ENCODE measurements around the gene SELPLG. TPM values are rescaled to one million over a fixed set of nuclear protein-coding genes. Genes with fewer than 3 reads are reported as not detected.

Gene SELPLG
- total and polyA plus RNA-seq, 2 of the 4 experiments (the other 2 are of a cell fraction): 3.2 to 10.8 TPM

GRCh38 chr12:108622421-108622820, 11.3 kb downstream of the SELPLG start:
- in situ Hi-C loops (cut with MboI; ENCODE audit: low sequenced_read_pairs): no loop called here
- dilution Hi-C loops (cut with HindIII; ENCODE audit: low sequenced_read_pairs, unreplicated experiment): no loop called here

More at GRCh38 chr12:108622421-108622820, 11.3 kb downstream of the SELPLG start:
- H2BK20ac ChIP-seq (ENCODE audit: low read depth, low read length): 0 out of 2 replicates have a peak overlapping the region, but pooled peaks have one; percentile 45
- H3K9me3 ChIP-seq (ENCODE audit: control insufficient read depth, insufficient read depth, low read length): no peaks in the 10 kb centered on the region
- peaks cover 3% of the 10 kb centered on the region; the same call in 1 of the 2 replicates for H3K4me1 ChIP-seq (ENCODE audit: control insufficient read depth, insufficient read depth, low read length)
- ChIA-PET CTCF (no interaction called here), POLR2A (ENCODE audit: unreplicated experiment) (no interaction called here)
- H2BK120ac ChIP-seq (ENCODE audit: low read depth, low read length): no peak overlapping the region
- no peak overlapping the region for H4K5ac ChIP-seq (ENCODE audit: low read depth, low read length)
- no peak overlapping the region for H3K27ac ChIP-seq (ENCODE audit: insufficient read depth, low read length)
- H3K79me1 ChIP-seq (ENCODE audit: low read depth in 1 of 2, low read length in 2 of 2): no peaks in the 10 kb centered on the region
- peaks cover 12% of the 10 kb centered on the region for H3K9me1 ChIP-seq (ENCODE audit: insufficient read depth, low read length)
- H3K23ac ChIP-seq (ENCODE audit: low read depth, low read length): no peak overlapping the region
- peak overlapping the region; percentile 75 for H2AFZ ChIP-seq (replicated peaks; ENCODE audit: low read length, poor library complexity)
- ATAC-seq (ENCODE audit: low read depth): no peak
- H3K4me3 ChIP-seq (ENCODE audit: insufficient read depth, low read depth, low read length): no peak overlapping the region
- WGBS, 2 experiments (ENCODE audit: extremely low coverage in 2 of 2, insufficient read length in 1 of 2): no CpG with 5 or more reads among the region's 4 CpGs
- H4K20me1 ChIP-seq (ENCODE audit: insufficient read depth, low read length): no peaks in the 10 kb centered on the region
- H2AK9ac ChIP-seq (replicated peaks; ENCODE audit: low read depth, low read length, poor library complexity): peak overlapping the region; percentile 82
- H3K27me3 ChIP-seq (ENCODE audit: control insufficient read depth, insufficient read depth, low read length): no peaks in the 10 kb centered on the region
- 0 out of 2 replicates have a peak overlapping the region, but pooled peaks have one; percentile 27 for H3K4ac ChIP-seq (ENCODE audit: low read depth, low read length)
- DNase-seq: no peak
- peak overlapping the region; percentile 69; the same call in 1 of the 2 replicates for H4K91ac ChIP-seq (ENCODE audit: insufficient read depth, low read depth, low read length)
- H3K56ac ChIP-seq (ENCODE audit: extremely low read depth, insufficient read depth, low read length): no peak overlapping the region
- no peaks in the 10 kb centered on the region for H3K36me3 ChIP-seq (ENCODE audit: control insufficient read depth, insufficient read depth, low read length)
- H3K9ac ChIP-seq (ENCODE audit: low read depth, low read length): no peak overlapping the region
- no peak overlapping the region for H3K4me2 ChIP-seq (ENCODE audit: low read depth, low read length)
- peak overlapping the region; percentile 73 for H2AK5ac ChIP-seq (ENCODE audit: low read depth, low read length)
- peak overlapping the region; percentile 21; the same call in 1 of the 3 replicates for H2BK15ac ChIP-seq (ENCODE audit: low read depth, low read length)
- no TSS peak for BruUV-seq (replicated peaks)
- TF ChIP-seq NFE2L2 (IDR thresholded peaks at IDR 0.05; ENCODE audit: low read depth, low read length): no peak
- TF ChIP-seq RAD21 (IDR thresholded peaks at IDR 0.05; ENCODE audit: low read length): no peak
- no peak for TF ChIP-seq CEBPB (IDR thresholded peaks at IDR 0.05; ENCODE audit: low read depth, low read length)
- no peak for TF ChIP-seq POLR2A (IDR thresholded peaks at IDR 0.05; ENCODE audit: low read depth, low read length)
- intact Hi-C loops (cut with micrococcal nuclease): no loop called here
- peak overlapping the region; percentile 52; the same call in 1 of the 2 replicates for H3K14ac ChIP-seq (replicated peaks; ENCODE audit: low read depth, low read length)
- H3K18ac ChIP-seq (ENCODE audit: low read depth, low read length): no peak overlapping the region
- H4K8ac ChIP-seq (ENCODE audit: low read depth in 2 of 2, low read length in 2 of 2): peak overlapping the region in 1 of 2 experiments; percentile 78; a peak in 3 of 4 replicates
- no peak overlapping the region for H2BK5ac ChIP-seq (ENCODE audit: low read depth, low read length, poor library complexity, severe bottlenecking)

Measured in IMR-90 (cell line).